GM18909 (cell line): ENCODE results near the gene RORB.
A peak's percentile ranks its signal among the peaks of the same experiment; 100 is the strongest.
"Not testable (repeated sequence)": the region's sequence is repeated elsewhere in the genome, so short reads cannot be mapped to it uniquely, and the experiment has no call there.

ENCODE experiments used
- ATAC-seq: cut with Tn5 transposase; IDR thresholded peaks from one replicate; pipeline ENCODE4 v1.9.1; 2021; ENCODE audit warnings: mild to moderate bottlenecking; ENCODE audit not compliant: unreplicated experiment, poor library complexity

RORB gene

GRCh38 chr9:74511333-74511732 lies 14.2 kb downstream of the RORB start:
- no peak for ATAC-seq

GRCh38 chr9:74512416-74512815 lies 15.3 kb downstream of the RORB start:
- ATAC-seq: no peak

GRCh38 chr9:74513221-74513620 lies 16.1 kb downstream of the RORB start:
- no peak for ATAC-seq

GRCh38 chr9:74517188-74517587 lies 20.1 kb downstream of the RORB start:
- ATAC-seq: no peak

- no peak for ATAC-seq
These were observed 22.3 kb downstream of the RORB start for GRCh38 chr9:74519419-74519818.

- no peak for ATAC-seq
These were observed 23.9 kb downstream of the RORB start for GRCh38 chr9:74521009-74521408.

- no peak for ATAC-seq
These were observed 27.2 kb downstream of the RORB start for GRCh38 chr9:74524289-74524688.

GRCh38 chr9:74526215-74526614 lies 29.1 kb downstream of the RORB start:
- ATAC-seq: no peak

GRCh38 chr9:74527718-74528117 lies 30.6 kb downstream of the RORB start:
- no peak for ATAC-seq

GRCh38 chr9:74528207-74528606 lies 31.1 kb downstream of the RORB start:
- no peak for ATAC-seq

- ATAC-seq: not testable (repeated sequence)
These were observed 33.3 kb downstream of the RORB start for GRCh38 chr9:74530458-74530857.

- ATAC-seq: no peak
These were observed 36.1 kb downstream of the RORB start for GRCh38 chr9:74533253-74533652.

- no peak for ATAC-seq
These were observed 37.7 kb downstream of the RORB start for GRCh38 chr9:74534841-74535240.

- ATAC-seq: no peak
These were observed 46.0 kb downstream of the RORB start for GRCh38 chr9:74543145-74543544.

- ATAC-seq: no peak
These were observed 54.1 kb downstream of the RORB start for GRCh38 chr9:74551266-74551665.

- ATAC-seq: no peak
These were observed 57.8 kb downstream of the RORB start for GRCh38 chr9:74554751-74555419.

GRCh38 chr9:74555565-74555964 lies 58.4 kb downstream of the RORB start:
- no peak for ATAC-seq

- peak; percentile 81 for ATAC-seq
These were observed 59.5 kb downstream of the RORB start for GRCh38 chr9:74556685-74557084.

- ATAC-seq: peak; percentile 30
These were observed 60.4 kb downstream of the RORB start for GRCh38 chr9:74557571-74557970.

GRCh38 chr9:74562611-74563010 lies 65.5 kb downstream of the RORB start:
- ATAC-seq: no peak

- ATAC-seq: peak; percentile 80
These were observed 73.9 kb downstream of the RORB start for GRCh38 chr9:74570879-74571512.

GRCh38 chr9:74573640-74574191 lies 76.6 kb downstream of the RORB start:
- peak; percentile 45 for ATAC-seq
